ENCODE measurements around the gene ADAM17. TPM values are rescaled to one million over a fixed set of nuclear protein-coding genes. Genes with fewer than 3 reads are reported as not detected.

ADAM17 gene
- total RNA-seq, 2 donors from 2014 or later = 18.6 to 20.0 TPM

DNA sequence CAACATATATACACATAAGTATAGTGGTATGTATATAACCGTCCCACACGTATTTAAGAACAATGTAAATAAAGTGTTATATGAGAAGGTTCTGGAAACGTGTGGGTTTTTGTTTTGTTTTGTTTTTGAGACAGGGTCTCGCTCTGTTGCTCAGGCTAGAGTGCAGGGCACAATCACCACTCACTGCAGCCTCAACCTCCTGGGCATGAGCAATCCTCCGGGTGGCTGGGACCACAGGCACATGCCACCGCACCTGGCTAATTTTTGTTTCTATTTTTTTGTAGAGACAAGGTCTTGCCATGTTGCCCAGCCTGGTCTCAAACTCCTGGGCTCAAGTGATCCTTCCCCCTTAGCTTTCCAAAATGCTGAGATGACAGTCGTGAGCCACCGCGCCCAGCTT is 6.2 kb downstream of the ADAM17 start:
- intact Hi-C loops (cut with DNase I) = no loop called here
- Histone ChIP-seq H3K27ac (no peak overlapping the region), H3K36me3 (no peaks in the 10 kb centered on the region), H3K4me1 (peaks cover 10% of the 10 kb centered on the region), H3K27me3 (no peaks in the 10 kb centered on the region), H3K4me3 (no peak overlapping the region), H3K9me3 (no peaks in the 10 kb centered on the region), H3K9ac (ENCODE audit: low read depth in 2 of 2, low read length in 2 of 2) (no peak overlapping the region)
- no peak for DNase-seq
- TF ChIP-seq, protein P1, sequence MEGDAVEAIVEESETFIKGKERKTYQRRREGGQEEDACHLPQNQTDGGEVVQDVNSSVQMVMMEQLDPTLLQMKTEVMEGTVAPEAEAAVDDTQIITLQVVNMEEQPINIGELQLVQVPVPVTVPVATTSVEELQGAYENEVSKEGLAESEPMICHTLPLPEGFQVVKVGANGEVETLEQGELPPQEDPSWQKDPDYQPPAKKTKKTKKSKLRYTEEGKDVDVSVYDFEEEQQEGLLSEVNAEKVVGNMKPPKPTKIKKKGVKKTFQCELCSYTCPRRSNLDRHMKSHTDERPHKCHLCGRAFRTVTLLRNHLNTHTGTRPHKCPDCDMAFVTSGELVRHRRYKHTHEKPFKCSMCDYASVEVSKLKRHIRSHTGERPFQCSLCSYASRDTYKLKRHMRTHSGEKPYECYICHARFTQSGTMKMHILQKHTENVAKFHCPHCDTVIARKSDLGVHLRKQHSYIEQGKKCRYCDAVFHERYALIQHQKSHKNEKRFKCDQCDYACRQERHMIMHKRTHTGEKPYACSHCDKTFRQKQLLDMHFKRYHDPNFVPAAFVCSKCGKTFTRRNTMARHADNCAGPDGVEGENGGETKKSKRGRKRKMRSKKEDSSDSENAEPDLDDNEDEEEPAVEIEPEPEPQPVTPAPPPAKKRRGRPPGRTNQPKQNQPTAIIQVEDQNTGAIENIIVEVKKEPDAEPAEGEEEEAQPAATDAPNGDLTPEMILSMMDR (IDR thresholded peaks at IDR 0.05) = no peak

DNA sequence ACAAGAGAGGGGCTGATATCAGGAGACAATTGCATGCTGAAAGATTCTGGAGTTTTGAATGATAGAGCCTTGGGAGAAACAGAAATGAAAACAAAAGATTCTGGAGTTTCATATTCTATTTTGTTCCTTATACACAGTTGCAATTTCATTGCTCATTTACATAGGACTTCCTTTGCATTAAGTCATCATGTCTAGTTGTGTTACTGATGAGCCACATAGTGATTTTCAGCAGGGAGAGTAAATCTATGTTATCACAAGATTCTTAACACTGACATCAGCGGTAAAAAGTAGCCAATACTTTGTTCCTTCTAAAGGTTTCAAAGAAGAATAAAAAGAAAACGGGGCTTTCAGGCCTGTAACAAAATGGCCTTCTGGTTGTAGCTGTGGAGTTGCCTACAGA is 7.1 kb downstream of the ADAM17 start:
- no peak overlapping the region for H3K9ac ChIP-seq (ENCODE audit: low read depth in 2 of 2, low read length in 2 of 2)
- H3K4me1 ChIP-seq = peaks cover 7% of the 10 kb centered on the region
- peak overlapping the region; percentile 30 for H3K27ac ChIP-seq

DNA sequence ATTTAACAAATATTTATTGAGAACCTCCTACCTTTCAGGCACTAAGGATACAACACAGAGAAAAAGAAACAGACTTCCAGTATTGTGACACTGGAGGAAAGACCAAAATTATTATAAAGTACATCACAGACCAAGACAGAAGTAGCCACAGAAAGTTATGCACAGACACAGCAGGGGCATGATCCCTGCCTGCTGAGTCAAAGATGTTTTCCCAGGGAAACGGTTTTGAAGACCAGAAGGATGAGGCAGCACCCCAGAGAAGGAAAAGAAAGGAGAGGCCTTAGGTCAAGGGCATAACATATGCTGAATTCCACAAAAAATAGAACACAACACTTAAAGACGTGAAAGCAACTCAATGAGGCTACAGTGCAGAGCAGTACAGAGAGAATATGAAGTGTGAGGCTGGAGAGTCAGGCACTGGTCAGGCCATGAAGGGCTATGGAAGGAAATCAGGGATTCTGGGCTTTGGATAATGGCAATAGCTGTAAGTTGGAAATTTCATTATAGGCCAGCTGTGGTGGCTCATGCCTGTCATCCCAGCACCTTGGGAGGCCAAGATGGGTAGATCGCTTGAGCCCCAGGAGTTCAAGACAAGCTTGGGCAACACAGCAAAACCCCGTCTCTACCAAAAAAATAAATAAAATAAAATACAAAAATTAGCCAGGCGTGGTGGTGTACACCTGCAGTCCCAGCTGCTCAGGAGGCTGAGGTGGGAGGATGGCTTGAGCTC is 8.2 kb downstream of the ADAM17 start:
- Histone ChIP-seq H3K9me3 (no peaks in the 10 kb centered on the region), H3K4me1 (peaks cover 7% of the 10 kb centered on the region), H3K27me3 (no peaks in the 10 kb centered on the region), H3K4me3 (no peak overlapping the region), H3K9ac (ENCODE audit: low read depth in 2 of 2, low read length in 2 of 2) (no peak overlapping the region), H3K27ac (no peak overlapping the region), H3K36me3 (no peaks in the 10 kb centered on the region)
- TF ChIP-seq, protein P1 (IDR thresholded peaks at IDR 0.05) = no peak
- intact Hi-C loops (cut with DNase I) = no loop called here
- DNase-seq = no peak

More for the DNA sequence above, 7.1 kb downstream of the ADAM17 start:
- TF ChIP-seq, protein P1 (IDR thresholded peaks at IDR 0.05) = no peak
- Histone ChIP-seq H3K9me3 (no peaks in the 10 kb centered on the region), H3K36me3 (no peaks in the 10 kb centered on the region), H3K4me3 (no peak overlapping the region), H3K27me3 (no peaks in the 10 kb centered on the region)
- DNase-seq = no peak
- intact Hi-C loops (cut with DNase I) = no loop called here

DNA sequence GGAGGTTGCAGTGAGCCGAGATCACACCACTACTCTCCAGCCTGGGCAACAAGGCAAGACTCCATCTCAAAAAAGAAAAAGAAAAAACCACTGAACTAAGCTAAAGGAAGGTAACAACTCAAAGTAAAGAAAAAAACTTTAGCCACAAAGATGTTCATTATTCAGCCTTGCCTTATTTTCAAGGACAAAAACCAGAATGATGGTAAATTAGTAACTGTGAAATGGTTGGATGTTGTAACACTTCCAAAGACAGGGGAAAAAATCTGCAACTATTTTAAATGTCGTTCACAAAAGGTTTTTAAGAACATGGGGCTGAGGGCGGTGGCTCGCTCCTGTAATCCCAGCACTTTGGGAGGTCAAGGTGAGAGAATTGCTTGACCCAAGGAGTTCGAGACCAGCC is 10.1 kb downstream of the ADAM17 start:
- intact Hi-C loops (cut with DNase I) = no loop called here
- no peak for DNase-seq
- H3K27ac ChIP-seq = no peak overlapping the region
- TF ChIP-seq, protein P1 (IDR thresholded peaks at IDR 0.05) = no peak
- no peaks in the 10 kb centered on the region for H3K27me3 ChIP-seq
- peaks cover 7% of the 10 kb centered on the region for H3K4me1 ChIP-seq
- no peaks in the 10 kb centered on the region for H3K36me3 ChIP-seq
- no peak overlapping the region for H3K4me3 ChIP-seq
- no peaks in the 10 kb centered on the region for H3K9me3 ChIP-seq
- no peak overlapping the region for H3K9ac ChIP-seq (ENCODE audit: low read depth in 2 of 2, low read length in 2 of 2)

DNA sequence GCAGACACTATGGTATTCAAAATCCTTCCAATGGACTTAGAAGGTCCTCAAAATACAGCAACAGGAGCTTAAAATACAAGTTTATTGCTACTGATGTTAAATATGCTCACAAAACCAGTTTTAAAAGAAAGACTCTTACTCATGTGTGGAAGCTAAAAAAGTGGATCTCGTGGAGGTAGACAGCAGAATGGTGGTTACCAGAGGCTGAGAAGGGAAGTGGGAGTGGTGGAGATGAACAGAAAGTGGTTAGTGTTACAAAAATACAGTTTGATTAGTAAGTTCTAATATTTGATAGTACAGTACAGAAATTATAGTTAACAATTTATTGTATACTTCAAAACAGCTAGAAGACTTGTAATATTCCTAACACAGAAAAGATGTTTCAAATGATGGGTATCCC is 12.1 kb downstream of the ADAM17 start:
- no peaks in the 10 kb centered on the region for H3K27me3 ChIP-seq
- TF ChIP-seq, protein P1 (IDR thresholded peaks at IDR 0.05) = no peak
- DNase-seq = no peak
- no peak overlapping the region for H3K9ac ChIP-seq (ENCODE audit: low read depth in 2 of 2, low read length in 2 of 2)
- no peaks in the 10 kb centered on the region for H3K9me3 ChIP-seq
- H3K4me3 ChIP-seq = no peak overlapping the region
- intact Hi-C loops (cut with DNase I) = no loop called here
- H3K36me3 ChIP-seq = no peaks in the 10 kb centered on the region
- no peak overlapping the region for H3K27ac ChIP-seq
- no peaks in the 10 kb centered on the region for H3K4me1 ChIP-seq
